MG63 (cell line): ENCODE measurements around the gene GNL2. TPM values are rescaled to one million over a fixed set of nuclear protein-coding genes. Genes with fewer than 3 reads are reported as not detected.
"Not testable (repeated sequence)": the region's sequence is repeated elsewhere in the genome, so short reads cannot be mapped to it uniquely, and the experiment has no call there.

Experiments
- DNase-seq: peaks from one replicate; pipeline ENCODE4 v3.0.0-alpha.2; 2020
- H3K27me3 ChIP-seq: fragments of 250-450 bp; sonication (Bioruptor Pico); 2 replicates; pipeline ENCODE4 v1.5.1; 2020; ENCODE audit warnings: mild to moderate bottlenecking, moderate library complexity
- H3K36me3 ChIP-seq: fragments of 250-450 bp; sonication (Bioruptor Pico); 2 replicates; pipeline ENCODE4 v1.5.1; 2020; ENCODE audit warnings: mild to moderate bottlenecking, moderate library complexity
- H3K4me3 ChIP-seq: fragments of 250-450 bp; sonication (Bioruptor Pico); 2 replicates; pipeline ENCODE4 v1.5.1; 2020; ENCODE audit warnings: mild to moderate bottlenecking, moderate library complexity
- H3K9me3 ChIP-seq: fragments of 250-450 bp; sonication (Bioruptor Pico); 2 replicates; pipeline ENCODE4 v1.5.1; 2020; ENCODE audit warnings: mild to moderate bottlenecking, moderate library complexity
- total RNA-seq: library from RNA; depleted of rRNA; stranded (reverse); fragments of >200 nt; shearing (Covaris generic); gene quantifications from 2 replicates; pipeline ENCODE4 v1.2.3, GENCODE V29; 2014; ENCODE audit warnings: low replicate concordance; rRNA removed

GNL2 gene
- total RNA-seq, 1 experiment from 2014 or later: 66.5 TPM

DNA sequence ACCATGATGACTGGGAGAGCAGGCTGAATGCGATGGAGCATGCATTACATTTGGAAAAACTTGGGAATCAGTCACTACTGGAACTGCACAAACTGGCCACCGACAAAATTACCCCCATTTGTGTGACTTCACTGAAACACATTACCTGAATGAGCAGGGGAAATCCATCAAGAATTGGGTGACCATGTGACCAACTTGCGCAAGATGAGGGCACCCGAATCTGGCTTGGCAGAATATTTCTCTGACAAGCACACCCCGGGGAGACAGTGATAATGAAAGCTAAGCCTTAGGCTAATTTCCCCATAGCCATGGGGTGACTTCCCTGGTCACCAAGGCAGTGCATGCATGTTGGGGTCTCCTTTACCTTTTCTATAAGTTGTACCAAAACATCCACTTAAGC, 50.7 kb downstream of the GNL2 start:
- no peaks in the 10 kb centered on the region for H3K27me3 ChIP-seq
- peaks cover 55% of the 10 kb centered on the region for H3K36me3 ChIP-seq
- H3K4me3 ChIP-seq: no peak overlapping the region
- no peaks in the 10 kb centered on the region for H3K9me3 ChIP-seq
- no peak for DNase-seq

DNA sequence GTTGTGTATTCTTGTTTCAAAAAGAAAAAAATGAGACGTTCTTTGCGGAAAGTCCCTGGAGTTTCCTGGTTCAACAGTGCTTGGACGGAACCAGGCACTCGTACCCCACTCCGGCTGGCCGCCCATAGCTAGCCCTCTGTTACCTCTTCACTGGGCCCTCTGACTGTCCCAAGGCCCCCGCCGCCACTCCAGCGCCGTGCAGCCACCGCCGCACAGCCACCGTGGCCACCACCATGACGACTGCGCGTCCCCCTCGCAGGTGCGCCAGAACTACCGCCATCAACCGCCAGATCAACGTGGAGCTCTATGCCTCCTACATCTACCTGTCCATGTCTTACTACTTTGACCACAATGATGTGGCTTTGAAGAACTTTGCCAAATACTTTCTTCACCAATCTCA, 51.2 kb downstream of the GNL2 start:
- Histone ChIP-seq H3K9me3 (no peaks in the 10 kb centered on the region), H3K27me3 (no peaks in the 10 kb centered on the region), H3K4me3 (no peak overlapping the region), H3K36me3 (peaks cover 55% of the 10 kb centered on the region)
- no peak for DNase-seq

DNA sequence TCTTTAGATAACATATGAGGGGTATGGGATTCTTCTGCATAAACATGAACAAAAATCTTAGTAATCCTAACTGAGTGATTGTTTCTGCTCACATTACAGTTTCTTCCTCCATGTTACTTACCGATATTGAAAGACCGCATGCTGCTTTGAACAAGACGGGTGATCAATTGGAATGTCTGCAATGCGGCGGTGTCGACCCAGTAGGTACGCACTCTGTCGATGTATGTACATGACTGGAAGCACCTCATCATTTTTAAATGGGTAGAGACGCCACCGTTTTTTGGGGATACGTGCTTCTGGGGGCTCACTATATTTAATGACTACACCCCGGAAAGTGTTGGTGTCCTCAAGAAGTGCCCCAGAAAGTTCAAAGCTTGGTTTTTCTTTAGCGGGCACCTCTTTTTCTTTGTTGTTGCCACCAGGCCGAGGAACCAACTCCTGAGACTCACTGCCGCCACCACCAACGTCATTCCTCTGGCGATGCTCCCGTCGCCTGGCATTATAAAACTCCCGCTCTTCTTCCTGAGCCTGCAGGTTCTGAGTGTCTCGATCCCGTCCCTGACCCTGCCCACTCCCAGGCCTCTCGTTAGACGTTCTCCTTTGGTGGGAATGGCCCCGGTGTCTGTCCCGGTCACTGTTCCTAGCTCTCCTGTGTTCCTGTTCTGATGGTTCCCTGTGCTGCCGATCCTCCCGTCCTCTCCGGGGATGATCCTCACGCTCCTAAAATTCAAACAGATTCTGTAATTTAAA, 55.5 kb downstream of the GNL2 start:
- no peak overlapping the region for H3K4me3 ChIP-seq
- peaks cover 69% of the 10 kb centered on the region for H3K36me3 ChIP-seq
- H3K27me3 ChIP-seq: no peaks in the 10 kb centered on the region
- H3K9me3 ChIP-seq: no peaks in the 10 kb centered on the region
- DNase-seq: no peak

DNA sequence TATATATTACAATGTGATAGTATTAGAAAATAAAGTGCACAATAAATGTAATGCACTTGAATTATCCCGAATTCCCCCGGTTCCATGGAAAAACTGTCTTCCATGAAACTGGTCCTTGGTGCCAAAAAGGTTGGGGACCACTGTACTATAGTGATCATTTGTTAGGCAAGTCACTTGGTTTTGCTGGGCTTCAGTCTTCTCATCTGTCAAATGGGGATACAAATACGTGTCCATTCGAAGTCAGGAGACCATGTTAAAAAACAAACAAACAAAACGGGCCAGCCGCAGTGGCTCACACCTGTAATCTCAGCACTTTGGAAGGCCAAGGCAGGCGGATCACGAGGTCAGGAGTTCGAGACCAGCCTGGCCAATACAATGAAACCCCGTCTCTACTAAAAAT, 56.6 kb downstream of the GNL2 start:
- not testable (repeated sequence) for H3K4me3 ChIP-seq, DNase-seq
- H3K36me3 ChIP-seq: peaks cover 70% of the 10 kb centered on the region

DNA sequence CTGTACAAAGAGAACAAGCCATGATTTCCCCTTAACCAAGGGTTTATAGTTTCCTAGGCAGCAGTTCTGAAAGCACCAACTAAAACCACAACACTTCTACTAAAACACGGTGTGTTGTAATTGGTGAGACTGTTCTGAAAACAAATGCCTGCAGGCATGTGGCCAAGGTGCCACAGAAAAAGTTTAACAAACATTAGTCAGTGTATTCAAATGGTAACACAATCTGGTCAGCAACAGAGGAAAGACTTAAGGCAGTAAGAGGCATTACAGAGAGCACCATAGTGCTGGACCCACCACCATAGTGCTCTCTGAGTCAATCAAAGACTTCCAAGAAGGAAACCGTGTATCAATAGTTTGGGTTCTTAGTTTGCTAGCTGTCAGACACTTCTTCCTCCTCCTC, 58.4 kb downstream of the GNL2 start:
- Histone ChIP-seq H3K27me3 (no peaks in the 10 kb centered on the region), H3K9me3 (no peaks in the 10 kb centered on the region), H3K4me3 (no peak overlapping the region), H3K36me3 (peaks cover 61% of the 10 kb centered on the region)
- peak; percentile 43 for DNase-seq

More for the DNA sequence above, 56.6 kb downstream of the GNL2 start:
- H3K27me3 ChIP-seq, H3K9me3 ChIP-seq: not testable (repeated sequence)

DNA sequence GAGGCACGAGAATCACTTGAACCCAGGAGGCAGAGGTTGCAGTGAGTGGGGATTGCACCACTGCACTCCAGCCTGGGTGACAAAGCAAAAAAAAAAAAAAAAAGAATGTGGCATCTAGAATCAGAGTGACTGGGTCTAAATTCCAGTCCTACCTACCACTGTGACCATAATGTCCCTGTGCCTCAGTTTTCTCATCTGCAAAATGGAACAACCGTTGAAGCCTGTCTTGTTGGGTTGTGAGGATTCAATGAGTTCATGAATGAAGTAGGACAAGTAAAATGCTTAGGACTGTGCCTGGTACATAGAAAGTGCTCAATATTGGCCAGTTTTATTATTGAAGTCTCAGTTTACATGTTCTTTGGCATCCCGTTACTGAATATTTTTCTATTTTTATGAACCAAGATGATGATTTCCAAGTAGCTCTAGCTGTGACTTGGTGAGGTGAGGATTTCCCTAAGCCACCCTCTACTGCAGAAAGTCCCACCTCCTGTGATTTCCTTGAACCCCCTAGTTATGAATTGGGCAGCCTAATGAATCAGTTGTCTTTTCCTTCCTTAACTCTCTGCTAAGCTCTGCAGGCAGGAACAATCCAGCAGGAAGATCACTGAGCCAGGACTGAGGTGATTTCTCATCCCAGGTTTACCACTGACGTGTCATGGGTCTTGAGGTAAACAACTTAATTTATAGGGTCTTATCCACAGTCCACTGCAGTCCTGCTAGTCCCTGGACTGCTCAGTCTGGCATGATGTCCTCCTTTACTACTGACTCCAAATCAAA, 62.2 kb downstream of the GNL2 start:
- Histone ChIP-seq H3K36me3 (peaks cover 33% of the 10 kb centered on the region), H3K27me3 (no peaks in the 10 kb centered on the region), H3K9me3 (no peaks in the 10 kb centered on the region), H3K4me3 (no peak overlapping the region)
- DNase-seq: no peak

DNA sequence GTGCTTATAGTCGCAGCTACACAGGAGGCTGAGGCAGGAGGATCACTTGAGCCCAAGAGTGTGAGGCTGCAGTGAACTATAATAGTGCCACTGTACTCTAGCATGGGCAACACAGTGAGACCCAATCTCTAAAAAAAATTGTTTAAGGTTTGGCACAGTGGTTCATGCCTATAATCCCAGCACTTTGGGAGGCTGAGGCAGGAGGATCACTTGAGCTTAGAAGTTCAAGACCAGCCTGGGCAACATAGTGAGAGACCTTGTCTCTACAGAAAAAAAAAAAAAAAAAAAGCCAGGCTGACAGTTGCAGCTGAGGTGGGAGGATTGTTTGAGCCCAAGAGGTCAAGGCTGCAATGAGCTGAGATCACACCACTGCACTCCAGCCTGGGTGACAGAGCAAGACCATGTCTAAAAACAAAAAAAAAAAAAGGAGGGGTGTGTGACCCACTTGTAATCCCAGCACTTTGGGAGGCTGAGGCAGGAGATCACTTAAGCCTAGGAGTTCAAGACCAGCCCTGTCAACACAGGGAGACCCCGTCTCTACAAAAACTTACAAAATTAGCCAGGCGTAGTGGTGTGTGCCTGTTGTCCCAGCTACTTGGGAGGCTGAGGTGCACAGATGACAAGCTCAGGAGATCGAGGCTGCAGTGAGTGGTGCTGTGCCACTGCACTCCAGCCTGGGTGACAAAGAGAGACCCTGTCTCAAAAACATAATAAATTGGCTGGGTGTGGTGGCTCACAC, 63.1 kb downstream of the GNL2 start:
- H3K36me3 ChIP-seq: peaks cover 26% of the 10 kb centered on the region
- DNase-seq, H3K4me3 ChIP-seq: not testable (repeated sequence)

DNA sequence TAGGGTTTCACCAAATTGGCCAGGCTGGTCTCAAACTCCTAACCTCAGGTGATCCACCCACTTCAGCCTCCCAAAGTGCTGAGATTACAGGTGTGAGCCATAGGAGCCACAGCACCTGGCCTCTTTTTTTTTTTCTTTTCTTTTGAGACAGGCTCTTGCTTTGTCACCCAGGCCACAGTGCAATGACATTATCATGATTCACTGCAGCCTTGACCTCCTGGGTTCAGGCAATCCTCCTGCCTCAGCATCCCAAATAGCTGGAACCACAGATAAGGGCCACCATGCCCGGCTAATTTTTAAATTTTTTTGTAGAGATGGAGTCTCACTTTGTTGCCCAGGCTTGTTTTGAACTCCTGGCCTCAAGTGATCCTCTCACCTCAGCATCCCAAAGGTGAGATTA, 65.8 kb downstream of the GNL2 start:
- not testable (repeated sequence) for H3K4me3 ChIP-seq, DNase-seq, H3K27me3 ChIP-seq, H3K36me3 ChIP-seq, H3K9me3 ChIP-seq

More for the DNA sequence above, 63.1 kb downstream of the GNL2 start:
- not testable (repeated sequence) for H3K9me3 ChIP-seq, H3K27me3 ChIP-seq

DNA sequence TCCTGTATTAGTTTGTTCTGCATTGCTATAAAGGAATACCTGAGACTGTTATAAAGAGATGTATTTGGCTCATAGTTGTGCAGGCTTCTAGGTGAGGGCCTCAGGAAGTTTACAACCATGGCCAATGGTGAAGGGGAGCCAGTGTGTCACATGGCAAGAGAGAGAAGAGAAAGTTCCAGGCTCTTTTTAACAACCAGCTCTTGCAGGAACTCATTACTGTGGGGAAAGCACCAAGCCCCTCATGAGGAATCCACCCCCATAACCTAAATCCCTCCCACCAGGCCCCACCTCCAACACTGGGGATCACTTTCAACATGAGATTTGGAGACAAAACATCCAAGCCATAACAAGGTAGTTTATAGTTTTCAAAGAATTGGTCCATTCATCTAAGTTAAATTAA, 76.1 kb downstream of the GNL2 start:
- Histone ChIP-seq H3K4me3 (no peak overlapping the region), H3K36me3 (no peaks in the 10 kb centered on the region), H3K27me3 (no peaks in the 10 kb centered on the region), H3K9me3 (peaks cover 2% of the 10 kb centered on the region; the same call in 1 of the 2 replicates)
- DNase-seq: no peak

DNA sequence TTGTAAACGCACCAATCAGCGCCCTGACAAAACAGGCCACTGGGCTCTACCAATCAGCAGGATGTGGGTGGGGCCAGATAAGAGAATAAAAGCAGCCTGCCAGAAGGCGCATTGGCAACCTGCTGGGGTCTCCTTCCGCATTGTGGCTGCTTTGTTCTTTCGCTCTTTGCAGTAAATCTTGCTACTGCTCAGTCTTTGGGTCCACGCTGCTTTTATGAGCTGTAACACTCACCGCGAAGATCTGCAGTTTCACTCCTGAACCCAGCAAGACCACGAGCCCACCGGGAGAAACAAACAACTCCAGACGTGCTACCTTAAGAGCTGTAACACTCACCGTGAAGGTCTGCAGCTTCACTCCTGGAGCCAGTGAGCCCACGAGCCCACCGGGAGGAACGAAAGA, 76.8 kb downstream of the GNL2 start:
- not testable (repeated sequence) for H3K27me3 ChIP-seq, H3K36me3 ChIP-seq, DNase-seq, H3K4me3 ChIP-seq, H3K9me3 ChIP-seq

DNA sequence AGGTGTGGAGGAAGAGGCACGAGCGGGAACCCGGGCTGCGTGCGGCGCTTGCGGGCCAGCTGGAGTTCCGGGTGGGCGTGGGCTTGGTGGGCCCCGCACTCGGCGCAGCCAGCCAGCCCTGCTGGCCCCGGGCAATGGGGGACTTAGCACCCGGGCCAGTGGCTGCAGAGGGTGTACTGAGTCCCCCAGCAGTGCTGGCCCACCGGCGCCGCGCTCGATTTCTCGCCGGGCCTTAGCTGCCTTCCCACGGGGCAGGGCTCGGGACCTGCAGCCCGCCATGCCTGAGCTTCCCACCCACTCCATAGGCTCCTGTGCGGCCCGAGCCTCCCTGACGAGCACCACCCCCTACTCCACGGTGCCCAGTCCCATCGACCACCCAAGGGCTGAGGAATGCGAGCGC, 77.5 kb downstream of the GNL2 start:
- H3K9me3 ChIP-seq, H3K36me3 ChIP-seq, H3K4me3 ChIP-seq, H3K27me3 ChIP-seq, DNase-seq: not testable (repeated sequence)

DNA sequence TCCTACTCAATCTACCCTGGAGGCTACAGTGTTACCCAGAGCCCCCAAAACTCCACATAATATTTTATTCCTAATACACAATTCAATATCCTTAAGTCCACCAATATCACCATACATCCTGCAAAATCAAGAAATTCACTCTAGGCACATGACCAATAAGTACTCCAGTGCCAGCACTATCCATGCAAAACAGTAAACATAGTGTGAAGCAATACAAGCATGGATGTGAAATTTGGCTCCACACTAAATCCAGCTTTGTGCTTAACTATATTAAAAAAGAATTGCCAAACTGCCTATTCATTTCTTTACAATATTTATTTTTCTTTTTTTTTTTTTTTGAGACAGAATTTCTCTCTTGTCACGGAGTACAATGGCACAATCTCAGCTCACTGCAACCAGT, 78.2 kb downstream of the GNL2 start:
- no peaks in the 10 kb centered on the region for H3K27me3 ChIP-seq
- H3K4me3 ChIP-seq: no peak overlapping the region
- H3K9me3 ChIP-seq: no peaks in the 10 kb centered on the region
- no peak for DNase-seq
- peaks cover 9% of the 10 kb centered on the region for H3K36me3 ChIP-seq

Other genes with a start within 250 kb of the GNL2 start
- 2.2 and 3.8 TPM in 2 replicates for gene ZC3H12A, start 121.4 kb downstream of the GNL2 start, total RNA-seq
- gene MEAF6, start 81.2 kb downstream of the GNL2 start, total RNA-seq: 64.6 and 68.7 TPM in 2 replicates
- 4.7 and 7.2 TPM in 2 replicates for gene SNIP1, start 41.6 kb downstream of the GNL2 start, total RNA-seq
- gene DNALI1, start 39.0 kb downstream of the GNL2 start, total RNA-seq: not detected in 2 replicates
- not detected in 2 replicates for gene RSPO1, start 39.0 kb upstream of the GNL2 start, total RNA-seq
- 6.3 and 14.2 TPM in 2 replicates for gene CDCA8, start 96.6 kb upstream of the GNL2 start, total RNA-seq
- gene EPHA10, start 169.2 kb upstream of the GNL2 start, total RNA-seq: not detected in 2 replicates
- 8.8 and 15.0 TPM in 2 replicates for gene MANEAL, start 197.9 kb upstream of the GNL2 start, total RNA-seq
- 22.3 and 68.2 TPM in 2 replicates for gene C1orf122, start 211.9 kb upstream of the GNL2 start, total RNA-seq
- gene YRDC, start 212.3 kb upstream of the GNL2 start, total RNA-seq: 34.7 and 37.8 TPM in 2 replicates